ENCODE results near the gene SPIRE2.

GRCh38 chr16:89842471-89843408 lies 14.5 kb downstream of the SPIRE2 start:
- TF ChIP-seq, protein P1, sequence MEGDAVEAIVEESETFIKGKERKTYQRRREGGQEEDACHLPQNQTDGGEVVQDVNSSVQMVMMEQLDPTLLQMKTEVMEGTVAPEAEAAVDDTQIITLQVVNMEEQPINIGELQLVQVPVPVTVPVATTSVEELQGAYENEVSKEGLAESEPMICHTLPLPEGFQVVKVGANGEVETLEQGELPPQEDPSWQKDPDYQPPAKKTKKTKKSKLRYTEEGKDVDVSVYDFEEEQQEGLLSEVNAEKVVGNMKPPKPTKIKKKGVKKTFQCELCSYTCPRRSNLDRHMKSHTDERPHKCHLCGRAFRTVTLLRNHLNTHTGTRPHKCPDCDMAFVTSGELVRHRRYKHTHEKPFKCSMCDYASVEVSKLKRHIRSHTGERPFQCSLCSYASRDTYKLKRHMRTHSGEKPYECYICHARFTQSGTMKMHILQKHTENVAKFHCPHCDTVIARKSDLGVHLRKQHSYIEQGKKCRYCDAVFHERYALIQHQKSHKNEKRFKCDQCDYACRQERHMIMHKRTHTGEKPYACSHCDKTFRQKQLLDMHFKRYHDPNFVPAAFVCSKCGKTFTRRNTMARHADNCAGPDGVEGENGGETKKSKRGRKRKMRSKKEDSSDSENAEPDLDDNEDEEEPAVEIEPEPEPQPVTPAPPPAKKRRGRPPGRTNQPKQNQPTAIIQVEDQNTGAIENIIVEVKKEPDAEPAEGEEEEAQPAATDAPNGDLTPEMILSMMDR (optimal IDR thresholded peaks at IDR 0.05 in 1 of 3, IDR thresholded peaks at IDR 0.05 in 1 of 3, conservative IDR thresholded peaks at IDR 0.05 in 1 of 3; ENCODE audit: extremely low read depth in 1 of 3, insufficient read depth in 2 of 3, low read length in 3 of 3): no peak
- no peak for TF ChIP-seq EZH2 (IDR thresholded peaks at IDR 0.05; ENCODE audit: low read length)
